Neural cell (in vitro differentiated cells): ENCODE data around the gene SMIM31. TPM values are rescaled to one million over a fixed set of nuclear protein-coding genes. Genes with fewer than 3 reads are reported as not detected.

Experiments used
- H2AFZ ChIP-seq: fragments of 200-600, 300-800 bp; sonication (generic), shearing (Covaris generic); 2 replicates; pipeline ENCODE4 v1.6.0; 2014; ENCODE audit warnings: low read depth, mild to moderate bottlenecking, antibody characterized with exemption, low read length, moderate library complexity
- H3F3A ChIP-seq: fragments of 200-600 bp; shearing (Covaris generic); 2 replicates; pipeline ENCODE4 v1.6.1; 2016; ENCODE audit warnings: mild to moderate bottlenecking, moderate library complexity, mixed read lengths, antibody characterized with exemption, low read length; ENCODE audit not compliant: insufficient read depth, poor library complexity, severe bottlenecking
- H3K27ac ChIP-seq: fragments of 200-600, 300-800 bp; sonication (generic), shearing (Covaris generic); 2 replicates; pipeline ENCODE4 v1.5.1; 2014; ENCODE audit warnings: mild to moderate bottlenecking, low read length, moderate library complexity
- H3K27me3 ChIP-seq: fragments of 300-800, 200-600 bp; sonication (generic), shearing (Covaris generic); 2 replicates; pipeline ENCODE4 v1.6.0; 2014; ENCODE audit warnings: mild to moderate bottlenecking, low read depth, low read length, moderate library complexity; ENCODE audit not compliant: insufficient read depth
- H3K36me3 ChIP-seq: fragments of 300-800, 200-600 bp; sonication (generic), shearing (Covaris generic); 2 replicates; pipeline ENCODE4 v1.5.1; 2014; ENCODE audit warnings: mild to moderate bottlenecking, antibody characterized with exemption, low read length, moderate library complexity; ENCODE audit not compliant: insufficient read depth
- H3K4me2 ChIP-seq: fragments of 300-800, 200-600 bp; sonication (generic), shearing (Covaris generic); 2 replicates; pipeline ENCODE4 v1.6.0; 2014; ENCODE audit warnings: mild to moderate bottlenecking, low read length
- H3K4me3 ChIP-seq: fragments of 300-800, 200-600 bp; sonication (generic), shearing (Covaris generic); 2 replicates; pipeline ENCODE4 v1.5.1; 2014; ENCODE audit warnings: mild to moderate bottlenecking, low read length, moderate library complexity
- H3K79me2 ChIP-seq: fragments of 200-600 bp; shearing (Covaris generic); replicated peaks from 2 replicates; pipeline ENCODE4 v1.6.0; 2014; ENCODE audit warnings: mild to moderate bottlenecking, low read length, moderate library complexity; ENCODE audit not compliant: insufficient read depth
- H3K9ac ChIP-seq: fragments of 300-800, 200-600 bp; sonication (generic), shearing (Covaris generic); 2 replicates; pipeline ENCODE4 v1.6.1; 2016; ENCODE audit warnings: mild to moderate bottlenecking, low read length, mixed read lengths
- H3K9me2 ChIP-seq: fragments of 200-600 bp; shearing (Covaris generic); 2 replicates; pipeline ENCODE4 v1.6.1; 2016; ENCODE audit warnings: mild to moderate bottlenecking, low read length, mixed read lengths; ENCODE audit not compliant: insufficient read depth
- H3K9me3 ChIP-seq: fragments of 200-600, 300-800 bp; sonication (generic), shearing (Covaris generic); 2 replicates; pipeline ENCODE4 v1.6.1; 2016; ENCODE audit warnings: mild to moderate bottlenecking, mixed run types, low read length, moderate library complexity, mixed read lengths
- H4K20me1 ChIP-seq: fragments of 200-600 bp; shearing (Covaris generic); 2 replicates; pipeline ENCODE4 v1.6.1; 2016; ENCODE audit warnings: mild to moderate bottlenecking, mixed run types; ENCODE audit not compliant: insufficient read depth
- CTCF ChIP-seq: fragments of 450-650 bp; IDR thresholded peaks from 2 replicates; pipeline ENCODE4 v1.5.1; 2014; ENCODE audit warnings: antibody characterized with exemption, mild to moderate bottlenecking, moderate library complexity; ENCODE audit not compliant: poor library complexity, severe bottlenecking
- EP300 ChIP-seq: fragments of 450-650 bp; conservative IDR thresholded peaks from 2 replicates; pipeline ENCODE4 v1.6.1; 2014; ENCODE audit warnings: antibody characterized with exemption, mild to moderate bottlenecking, moderate library complexity; ENCODE audit not compliant: poor library complexity, severe bottlenecking
- EZH2 ChIP-seq: fragments of 200-600, 300-800 bp; shearing (Covaris generic), sonication (generic); IDR thresholded peaks from 2 replicates; pipeline ENCODE4 v1.6.1; 2014; ENCODE audit warnings: antibody characterized with exemption, low read length, borderline replicate concordance, mild to moderate bottlenecking; ENCODE audit not compliant: insufficient read depth, poor library complexity, severe bottlenecking
- MXI1 ChIP-seq: fragments of 450-650 bp; conservative IDR thresholded peaks from 2 replicates; pipeline ENCODE4 v1.6.1; 2014; ENCODE audit warnings: antibody characterized with exemption, mild to moderate bottlenecking; ENCODE audit not compliant: poor library complexity, severe bottlenecking
- POLR2AphosphoS5 ChIP-seq: IDR thresholded peaks from 2 replicates; pipeline ENCODE4 v1.6.1; 2012
- RAD21 ChIP-seq: fragments of 450-650 bp; conservative IDR thresholded peaks from 2 replicates; pipeline ENCODE4 v1.6.1; 2014; ENCODE audit warnings: antibody characterized with exemption, mild to moderate bottlenecking, moderate library complexity
- REST ChIP-seq: IDR thresholded peaks from 2 replicates; pipeline ENCODE4 v1.6.1; 2012; ENCODE audit warnings: borderline replicate concordance
- SMC3 ChIP-seq: fragments of 450-650 bp; conservative IDR thresholded peaks from 2 replicates; pipeline ENCODE4 v1.6.1; 2014; ENCODE audit warnings: antibody characterized with exemption, mild to moderate bottlenecking, moderate library complexity; ENCODE audit not compliant: poor library complexity
- TAF1 ChIP-seq: IDR thresholded peaks from 2 replicates; pipeline ENCODE4 v1.6.1; 2012; ENCODE audit warnings: low read depth
- polyA plus RNA-seq: library from polyadenylated mRNA; depleted of rRNA; stranded (reverse); fragments of >200 nt; gene quantifications from 2 replicates; pipeline ENCODE4 v1.2.3, GENCODE V29; 2014

SMIM31 gene
- polyA plus RNA-seq, 1 donor from 2014 or later = not detected

GRCh38 chr4:164789047-164789446, 35.1 kb downstream of the SMIM31 start:
- Histone ChIP-seq H3K9ac (no peak overlapping the region), H3K9me2 (no peaks in the 10 kb centered on the region), H3K27me3 (no peaks in the 10 kb centered on the region), H3K4me2 (no peak overlapping the region), H3F3A (no peaks in the 10 kb centered on the region), H3K4me3 (no peak overlapping the region), H3K36me3 (no peaks in the 10 kb centered on the region), H3K9me3 (no peaks in the 10 kb centered on the region), H3K79me2 (no peaks in the 10 kb centered on the region), H3K27ac (no peak overlapping the region), H4K20me1 (no peaks in the 10 kb centered on the region), H2AFZ (no peak overlapping the region)
- TF ChIP-seq EP300 = no peak
- TF ChIP-seq REST = no peak
- no peak for TF ChIP-seq POLR2AphosphoS5
- TF ChIP-seq CTCF = no peak
- TF ChIP-seq SMC3 = no peak
- TF ChIP-seq TAF1 = no peak
- no peak for TF ChIP-seq EZH2
- no peak for TF ChIP-seq MXI1
- no peak for TF ChIP-seq RAD21

- H3K79me2 ChIP-seq = no peaks in the 10 kb centered on the region
- H3F3A ChIP-seq = no peaks in the 10 kb centered on the region
- no peaks in the 10 kb centered on the region for H4K20me1 ChIP-seq
- H3K4me3 ChIP-seq = no peak overlapping the region
- no peaks in the 10 kb centered on the region for H3K36me3 ChIP-seq
- no peak for TF ChIP-seq SMC3
- TF ChIP-seq CTCF = no peak
- TF ChIP-seq REST = no peak
- TF ChIP-seq EP300 = no peak
- TF ChIP-seq EZH2 = no peak
- TF ChIP-seq MXI1 = no peak
- TF ChIP-seq POLR2AphosphoS5 = no peak
- TF ChIP-seq TAF1 = no peak
- TF ChIP-seq RAD21 = no peak
- no peaks in the 10 kb centered on the region for H3K9me2 ChIP-seq
- H3K27me3 ChIP-seq = no peaks in the 10 kb centered on the region
- H2AFZ ChIP-seq = no peak overlapping the region
- no peak overlapping the region for H3K27ac ChIP-seq
- no peak overlapping the region for H3K9ac ChIP-seq
- no peak overlapping the region for H3K4me2 ChIP-seq
- no peaks in the 10 kb centered on the region for H3K9me3 ChIP-seq
Observed at GRCh38 chr4:164790249-164790648, 36.3 kb downstream of the SMIM31 start.
